Spleen (tissue), 7 donors: Measurements from ENCODE around the gene ERICH6B.

Experiments
- POLR2A ChIP-seq, 3 donors: fragments of 450-650 bp; IDR thresholded peaks; one replicate each; pipeline ENCODE4 v1.5.1; 2017; ENCODE audit warnings: antibody characterized with exemption in 3 of 3, mild to moderate bottlenecking in 1 of 3
- TF ChIP-seq, protein P1 (sequence below), 11 experiments: fragments of 200-600 bp in 7 of 11; fragments of 450-650 bp in 4 of 11; sonication (generic) in 4 of 11; IDR thresholded peaks in 8 of 11; conservative IDR thresholded peaks in 3 of 11; 1 replicate in 7 of 11; 2 replicates in 4 of 11; pipeline versions ENCODE4 v1.4.0 to v1.8.0; 2016 to 2021; ENCODE audit warnings: antibody characterized with exemption in 11 of 11, inconsistent platforms in 4 of 11, mild to moderate bottlenecking in 1 of 11
- donor health status: DM: no; HTN: no; CAD: no; lungs with moderate emphysema.
- donor health status: DM: no; HTN: no; CAD: no.
- donor health status: DM: no; HTN: no; CAD: no.

DNA sequence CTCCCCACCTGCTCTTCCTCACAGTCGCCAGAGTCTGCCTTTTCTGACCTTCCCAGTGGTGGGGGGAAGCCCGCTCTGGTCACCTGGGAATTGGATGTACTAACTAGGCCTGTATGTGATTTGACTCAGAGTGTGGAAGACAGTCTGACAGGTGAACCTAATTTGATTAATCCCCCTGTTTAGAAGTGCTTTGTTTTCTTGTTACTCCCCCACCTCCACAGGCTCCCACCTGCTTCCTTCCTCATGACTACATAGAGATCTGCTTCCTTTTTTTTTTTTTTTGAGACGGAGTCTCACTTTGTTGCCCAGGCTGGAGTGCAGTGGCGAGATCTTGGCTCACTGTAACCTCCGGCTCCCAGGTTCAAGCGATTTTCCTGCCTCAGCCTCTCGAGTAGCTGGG, 106.8 kb downstream of the ERICH6B start:
- TF ChIP-seq, protein P1, sequence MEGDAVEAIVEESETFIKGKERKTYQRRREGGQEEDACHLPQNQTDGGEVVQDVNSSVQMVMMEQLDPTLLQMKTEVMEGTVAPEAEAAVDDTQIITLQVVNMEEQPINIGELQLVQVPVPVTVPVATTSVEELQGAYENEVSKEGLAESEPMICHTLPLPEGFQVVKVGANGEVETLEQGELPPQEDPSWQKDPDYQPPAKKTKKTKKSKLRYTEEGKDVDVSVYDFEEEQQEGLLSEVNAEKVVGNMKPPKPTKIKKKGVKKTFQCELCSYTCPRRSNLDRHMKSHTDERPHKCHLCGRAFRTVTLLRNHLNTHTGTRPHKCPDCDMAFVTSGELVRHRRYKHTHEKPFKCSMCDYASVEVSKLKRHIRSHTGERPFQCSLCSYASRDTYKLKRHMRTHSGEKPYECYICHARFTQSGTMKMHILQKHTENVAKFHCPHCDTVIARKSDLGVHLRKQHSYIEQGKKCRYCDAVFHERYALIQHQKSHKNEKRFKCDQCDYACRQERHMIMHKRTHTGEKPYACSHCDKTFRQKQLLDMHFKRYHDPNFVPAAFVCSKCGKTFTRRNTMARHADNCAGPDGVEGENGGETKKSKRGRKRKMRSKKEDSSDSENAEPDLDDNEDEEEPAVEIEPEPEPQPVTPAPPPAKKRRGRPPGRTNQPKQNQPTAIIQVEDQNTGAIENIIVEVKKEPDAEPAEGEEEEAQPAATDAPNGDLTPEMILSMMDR (IDR thresholded peaks at IDR 0.05 in 8 of 11, conservative IDR thresholded peaks at IDR 0.05 in 3 of 11), result no peak
- no peak for TF ChIP-seq POLR2A (IDR thresholded peaks at IDR 0.05)
